HG03025 (cell line): ENCODE measurements around the gene CRYBA2.

Source experiments
- ATAC-seq: cut with Tn5 transposase; IDR thresholded peaks from one replicate; pipeline ENCODE4 v1.9.1; 2021; ENCODE audit warnings: mild to moderate bottlenecking, moderate library complexity; ENCODE audit not compliant: unreplicated experiment, low FRiP score

The CRYBA2 gene

GRCh38 chr2:218983934-218984238, 9.3 kb downstream of the CRYBA2 start:
- ATAC-seq = no peak

- ATAC-seq = no peak
Observed at GRCh38 chr2:218983263-218983933, 9.8 kb downstream of the CRYBA2 start.

- ATAC-seq = no peak
Observed at GRCh38 chr2:218982586-218983262, 10.5 kb downstream of the CRYBA2 start.

- no peak for ATAC-seq
Observed at GRCh38 chr2:218981881-218982585, 11.2 kb downstream of the CRYBA2 start.

- no peak for ATAC-seq
Observed at GRCh38 chr2:218981390-218981880, 11.8 kb downstream of the CRYBA2 start.

GRCh38 chr2:218980735-218981389, 12.4 kb downstream of the CRYBA2 start:
- ATAC-seq = no peak

GRCh38 chr2:218979846-218980734, 13.1 kb downstream of the CRYBA2 start:
- peak; percentile 83 for ATAC-seq

- ATAC-seq = no peak
Observed at GRCh38 chr2:218975060-218975777, 18.0 kb downstream of the CRYBA2 start.

- ATAC-seq = no peak
Observed at GRCh38 chr2:218970894-218971293, 22.3 kb downstream of the CRYBA2 start.

- ATAC-seq = no peak
Observed at GRCh38 chr2:218964041-218964771, 29.0 kb downstream of the CRYBA2 start.

GRCh38 chr2:218963601-218964000, 29.6 kb downstream of the CRYBA2 start:
- ATAC-seq = no peak

- no peak for ATAC-seq
Observed at GRCh38 chr2:218962859-218963492, 30.2 kb downstream of the CRYBA2 start.

GRCh38 chr2:218961651-218962570, 31.3 kb downstream of the CRYBA2 start:
- no peak for ATAC-seq

GRCh38 chr2:218961229-218961628, 32.0 kb downstream of the CRYBA2 start:
- ATAC-seq = no peak

- ATAC-seq = no peak
Observed at GRCh38 chr2:218960309-218961165, 32.7 kb downstream of the CRYBA2 start.

- ATAC-seq = no peak
Observed at GRCh38 chr2:218959761-218960308, 33.4 kb downstream of the CRYBA2 start.
